ENCODE measurements around the gene RAB39A.
A peak's percentile ranks its signal among the peaks of the same experiment; 100 is the strongest.

The RAB39A gene

GRCh38 chr11:107970049-107970448 is 41.8 kb downstream of the RAB39A start:
- POLR2A ChIA-PET: interaction anchor here (0.7 kb wide), 1 partner anchor 13 kb away, joined by 3 read pairs; no protein-coding TSS in a partner anchor
- CTCF ChIA-PET: interaction anchor here (0.6 kb wide), 2 partner anchors 27 to 703 kb away, joined by 3 to 4 read pairs; no protein-coding TSS in a partner anchor
- DNase-seq (ENCODE audit: extremely low spot score): no peak
- TF ChIP-seq, protein P1, sequence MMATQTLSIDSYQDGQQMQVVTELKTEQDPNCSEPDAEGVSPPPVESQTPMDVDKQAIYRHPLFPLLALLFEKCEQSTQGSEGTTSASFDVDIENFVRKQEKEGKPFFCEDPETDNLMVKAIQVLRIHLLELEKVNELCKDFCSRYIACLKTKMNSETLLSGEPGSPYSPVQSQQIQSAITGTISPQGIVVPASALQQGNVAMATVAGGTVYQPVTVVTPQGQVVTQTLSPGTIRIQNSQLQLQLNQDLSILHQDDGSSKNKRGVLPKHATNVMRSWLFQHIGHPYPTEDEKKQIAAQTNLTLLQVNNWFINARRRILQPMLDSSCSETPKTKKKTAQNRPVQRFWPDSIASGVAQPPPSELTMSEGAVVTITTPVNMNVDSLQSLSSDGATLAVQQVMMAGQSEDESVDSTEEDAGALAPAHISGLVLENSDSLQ (IDR thresholded peaks at IDR 0.05): peak; percentile 61
- TF ChIP-seq ELF4 (IDR thresholded peaks at IDR 0.05): no peak

- TF ChIP-seq NFRKB (IDR thresholded peaks at IDR 0.05) (no peak), LEF1 (IDR thresholded peaks at IDR 0.05; ENCODE audit: borderline replicate concordance) (no peak), SP1 (IDR thresholded peaks at IDR 0.05) (no peak), ZNF384 (IDR thresholded peaks at IDR 0.05) (no peak), ARNT (IDR thresholded peaks at IDR 0.05) (no peak), L3MBTL2 (conservative IDR thresholded peaks at IDR 0.05) (no peak), FOXA1 (IDR thresholded peaks at IDR 0.05) (no peak), HDGF (IDR thresholded peaks at IDR 0.05; ENCODE audit: borderline replicate concordance) (no peak), FOXM1 (IDR thresholded peaks at IDR 0.05; ENCODE audit: borderline replicate concordance) (no peak), BHLHE40 (IDR thresholded peaks at IDR 0.05; ENCODE audit: borderline replicate concordance) (no peak), TARDBP (IDR thresholded peaks at IDR 0.05) (no peak), FOXK2 (IDR thresholded peaks at IDR 0.05) (no peak), CTBP1 (IDR thresholded peaks at IDR 0.05; ENCODE audit: borderline replicate concordance) (no peak)
- TF ChIP-seq, protein P1 (IDR thresholded peaks at IDR 0.05): no peak
- POLR2A ChIA-PET: no interaction called here
- DNase-seq (ENCODE audit: extremely low spot score): no peak
- CTCF ChIA-PET: interaction anchor here (0.8 to 1.8 kb wide), 2 partner anchors 35 to 175 kb away, joined by 4 to 7 read pairs; partner anchors contain the start of gene CUL5
Observed at GRCh38 chr11:107973641-107974040, 45.4 kb downstream of the RAB39A start.

DNA sequence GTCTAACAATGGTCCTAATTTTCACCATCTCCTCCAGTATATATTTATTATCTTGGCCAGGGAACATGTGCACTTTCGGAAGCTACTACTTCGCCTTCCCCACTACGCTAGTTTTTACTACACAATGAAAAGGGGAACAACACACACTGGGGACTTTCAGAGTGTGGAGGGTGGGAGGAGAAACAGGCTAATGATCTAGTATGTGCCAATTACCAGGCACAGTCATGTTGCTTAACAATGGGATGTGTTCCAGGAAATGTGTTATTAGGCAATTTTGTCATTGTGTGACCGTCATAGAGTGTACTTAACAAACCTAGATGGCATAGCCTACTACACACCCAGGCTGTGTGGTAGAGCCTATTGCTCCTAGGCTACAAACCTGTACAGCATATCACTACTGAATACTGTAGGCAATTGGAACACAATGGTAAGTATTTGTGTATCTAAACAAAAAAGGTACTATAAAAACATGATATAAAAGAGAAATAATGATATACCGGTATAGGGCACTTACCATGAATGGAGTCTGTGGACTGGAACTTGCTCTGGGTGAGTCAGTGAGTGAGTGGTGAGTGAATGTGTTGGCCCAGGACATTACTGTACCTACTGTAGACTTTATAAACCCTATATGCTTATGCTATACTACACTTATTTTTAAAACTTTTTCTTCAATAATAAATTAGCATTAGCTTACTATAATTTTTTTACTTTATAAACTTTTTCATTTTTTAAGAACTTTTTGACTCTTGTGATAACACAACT is 60.3 kb downstream of the RAB39A start:
- ChIA-PET POLR2A (no interaction called here), CTCF (no interaction called here)

GRCh38 chr11:107991868-107992414 is 63.7 kb downstream of the RAB39A start:
- no peak for DNase-seq (ENCODE audit: extremely low spot score)
- ChIA-PET CTCF (interaction anchor here (0.8 to 1.1 kb wide), 2 partner anchors 8 to 17 kb away, joined by 3 to 5 read pairs; partner anchors contain the start of gene CUL5), POLR2A (no interaction called here)
- TF ChIP-seq ZNF384 (IDR thresholded peaks at IDR 0.05) (no peak), HDGF (IDR thresholded peaks at IDR 0.05; ENCODE audit: borderline replicate concordance) (no peak), FOXK2 (IDR thresholded peaks at IDR 0.05) (no peak), FOXA1 (IDR thresholded peaks at IDR 0.05) (no peak), TARDBP (IDR thresholded peaks at IDR 0.05) (no peak), LEF1 (IDR thresholded peaks at IDR 0.05; ENCODE audit: borderline replicate concordance) (no peak), L3MBTL2 (conservative IDR thresholded peaks at IDR 0.05) (no peak), ARNT (IDR thresholded peaks at IDR 0.05) (no peak), BHLHE40 (IDR thresholded peaks at IDR 0.05; ENCODE audit: borderline replicate concordance) (no peak), CTBP1 (IDR thresholded peaks at IDR 0.05; ENCODE audit: borderline replicate concordance) (no peak)
- TF ChIP-seq, protein P1 (IDR thresholded peaks at IDR 0.05): no peak

More for the DNA sequence above, 60.3 kb downstream of the RAB39A start:
- TF ChIP-seq LEF1 (IDR thresholded peaks at IDR 0.05; ENCODE audit: borderline replicate concordance): no peak
- no peak for DNase-seq (ENCODE audit: extremely low spot score)

- POLR2A ChIA-PET: no interaction called here
- CTCF ChIA-PET: interaction anchor here (1.7 kb wide), 1 partner anchor 12 kb away, joined by 5 read pairs; the partner anchor contains the start of gene CUL5
- DNase-seq (ENCODE audit: extremely low spot score): no peak
Observed at GRCh38 chr11:107996006-107996776, 67.9 kb downstream of the RAB39A start.

More at GRCh38 chr11:107996006-107996776, 67.9 kb downstream of the RAB39A start:
- TF ChIP-seq ZNF384 (IDR thresholded peaks at IDR 0.05) (no peak), FOXM1 (IDR thresholded peaks at IDR 0.05; ENCODE audit: borderline replicate concordance) (no peak), SUZ12 (IDR thresholded peaks at IDR 0.05) (no peak), FOXA1 (IDR thresholded peaks at IDR 0.05) (no peak), BHLHE40 (IDR thresholded peaks at IDR 0.05; ENCODE audit: borderline replicate concordance) (no peak), ELF4 (IDR thresholded peaks at IDR 0.05) (no peak), CTBP1 (IDR thresholded peaks at IDR 0.05; ENCODE audit: borderline replicate concordance) (no peak), TARDBP (IDR thresholded peaks at IDR 0.05) (no peak), L3MBTL2 (conservative IDR thresholded peaks at IDR 0.05) (no peak), FOXK2 (IDR thresholded peaks at IDR 0.05) (no peak), HDGF (IDR thresholded peaks at IDR 0.05; ENCODE audit: borderline replicate concordance) (no peak), SP1 (IDR thresholded peaks at IDR 0.05) (no peak), LEF1 (IDR thresholded peaks at IDR 0.05; ENCODE audit: borderline replicate concordance) (no peak), NFRKB (IDR thresholded peaks at IDR 0.05) (no peak), ARNT (IDR thresholded peaks at IDR 0.05) (no peak)
- TF ChIP-seq, protein P1 (IDR thresholded peaks at IDR 0.05): no peak

All from HEK293T (cell line).